ENCODE measurements around the gene ITPR3.

ITPR3 gene

DNA sequence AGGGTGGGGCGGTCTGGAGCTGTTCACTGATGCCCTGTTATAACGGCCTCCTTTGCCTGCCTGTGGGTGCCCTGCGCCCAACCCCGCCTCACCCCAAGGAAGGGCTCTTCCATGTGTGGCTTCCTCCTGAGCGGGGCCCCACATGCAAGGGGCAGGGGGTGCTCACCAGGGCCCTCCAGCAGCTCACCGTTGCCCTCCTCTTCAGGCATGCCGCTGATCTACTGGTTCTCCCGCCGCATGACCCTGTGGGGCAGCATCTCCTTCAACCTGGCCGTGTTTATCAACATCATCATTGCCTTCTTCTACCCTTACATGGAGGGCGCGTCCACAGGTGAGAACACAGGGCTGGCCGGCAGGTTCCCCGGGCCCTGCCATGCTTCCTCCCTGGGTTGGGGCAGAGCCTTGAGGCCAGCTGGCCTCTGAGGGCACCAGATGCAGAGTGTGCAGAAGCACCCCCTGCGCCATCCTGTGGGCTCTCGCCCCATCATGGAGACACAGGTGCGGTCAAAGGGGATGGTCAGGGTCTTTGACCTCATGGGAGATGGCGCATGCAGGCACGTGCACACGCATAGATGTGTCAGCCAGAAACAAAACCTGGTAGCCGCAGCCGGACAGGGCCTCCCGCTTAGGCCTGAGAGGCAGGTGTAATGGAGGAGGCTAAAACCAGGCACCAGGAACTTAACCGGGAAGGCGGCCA lies 67.5 kb downstream of the ITPR3 start:
- FAIRE-seq = no peak

DNA sequence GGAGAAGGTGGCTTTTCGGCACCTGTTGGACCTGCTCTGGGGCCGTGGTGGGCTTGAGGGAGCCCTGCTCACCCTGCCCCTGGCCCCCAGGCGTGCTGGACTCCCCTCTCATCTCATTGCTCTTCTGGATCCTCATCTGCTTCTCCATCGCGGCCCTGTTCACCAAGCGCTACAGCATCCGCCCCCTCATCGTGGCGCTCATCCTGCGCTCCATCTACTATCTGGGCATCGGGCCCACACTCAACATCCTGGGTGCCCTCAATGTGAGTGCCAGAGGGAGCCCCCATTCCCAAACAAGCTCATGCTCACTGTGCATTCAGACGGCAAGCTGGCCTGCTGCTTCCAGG lies 68.0 kb downstream of the ITPR3 start:
- no peak for FAIRE-seq

DNA sequence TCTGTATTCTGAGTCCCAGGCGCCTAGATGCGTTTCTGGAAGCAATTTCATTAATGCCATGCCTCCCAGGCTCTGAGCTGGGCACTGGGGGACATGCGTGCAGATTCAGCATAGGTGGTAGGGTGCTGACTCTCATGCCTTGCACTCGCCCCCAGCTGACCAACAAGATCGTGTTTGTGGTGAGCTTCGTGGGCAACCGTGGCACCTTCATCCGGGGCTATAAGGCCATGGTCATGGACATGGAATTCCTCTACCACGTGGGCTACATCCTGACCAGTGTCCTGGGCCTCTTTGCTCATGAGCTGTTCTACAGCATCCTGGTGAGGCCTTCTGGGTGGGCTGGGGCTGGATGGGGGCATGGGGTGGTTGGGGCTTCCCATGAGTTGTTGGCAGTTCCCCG lies 68.8 kb downstream of the ITPR3 start:
- FAIRE-seq = no peak

DNA sequence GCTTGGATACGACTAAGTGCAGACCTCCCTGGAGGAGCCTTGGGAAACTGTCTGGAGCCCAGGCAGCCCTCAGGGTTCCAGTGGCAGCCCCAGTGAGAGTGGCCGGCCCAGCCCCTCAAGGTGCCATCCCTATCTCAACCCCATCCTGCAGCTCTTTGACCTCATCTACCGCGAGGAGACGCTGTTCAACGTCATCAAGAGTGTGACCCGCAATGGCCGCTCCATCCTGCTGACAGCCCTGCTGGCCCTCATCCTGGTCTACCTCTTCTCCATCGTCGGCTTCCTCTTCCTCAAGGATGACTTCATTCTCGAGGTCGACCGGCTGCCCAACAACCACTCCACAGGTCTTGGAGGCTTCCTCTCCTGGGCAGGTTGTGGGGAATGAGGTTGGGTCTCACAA lies 69.6 kb downstream of the ITPR3 start:
- no peak for FAIRE-seq

DNA sequence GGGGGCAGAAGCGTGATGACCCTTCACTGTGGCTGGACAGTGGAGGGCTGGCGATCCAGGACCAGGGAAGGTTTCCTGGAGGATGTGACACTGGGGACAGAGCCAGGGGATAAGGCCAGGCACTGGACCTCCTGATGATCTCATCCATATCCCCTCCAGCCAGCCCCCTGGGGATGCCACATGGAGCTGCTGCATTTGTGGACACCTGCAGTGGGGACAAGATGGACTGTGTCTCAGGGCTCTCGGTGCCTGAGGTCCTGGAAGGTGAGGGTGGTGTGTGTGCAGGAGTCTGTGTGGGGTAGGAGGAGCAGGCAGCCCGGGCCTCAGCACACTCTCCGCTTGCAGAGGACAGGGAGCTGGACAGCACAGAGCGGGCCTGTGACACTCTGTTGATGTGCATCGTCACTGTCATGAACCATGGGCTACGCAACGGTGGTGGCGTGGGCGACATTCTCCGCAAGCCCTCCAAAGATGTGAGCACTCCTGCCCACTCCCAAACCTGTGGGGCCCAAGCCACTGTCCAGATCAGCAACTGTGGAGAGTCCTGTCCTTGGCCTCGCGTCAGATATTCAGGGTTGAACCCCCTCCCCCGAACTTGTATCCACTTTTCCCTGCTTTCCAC lies 70.4 kb downstream of the ITPR3 start:
- no peak for FAIRE-seq

DNA sequence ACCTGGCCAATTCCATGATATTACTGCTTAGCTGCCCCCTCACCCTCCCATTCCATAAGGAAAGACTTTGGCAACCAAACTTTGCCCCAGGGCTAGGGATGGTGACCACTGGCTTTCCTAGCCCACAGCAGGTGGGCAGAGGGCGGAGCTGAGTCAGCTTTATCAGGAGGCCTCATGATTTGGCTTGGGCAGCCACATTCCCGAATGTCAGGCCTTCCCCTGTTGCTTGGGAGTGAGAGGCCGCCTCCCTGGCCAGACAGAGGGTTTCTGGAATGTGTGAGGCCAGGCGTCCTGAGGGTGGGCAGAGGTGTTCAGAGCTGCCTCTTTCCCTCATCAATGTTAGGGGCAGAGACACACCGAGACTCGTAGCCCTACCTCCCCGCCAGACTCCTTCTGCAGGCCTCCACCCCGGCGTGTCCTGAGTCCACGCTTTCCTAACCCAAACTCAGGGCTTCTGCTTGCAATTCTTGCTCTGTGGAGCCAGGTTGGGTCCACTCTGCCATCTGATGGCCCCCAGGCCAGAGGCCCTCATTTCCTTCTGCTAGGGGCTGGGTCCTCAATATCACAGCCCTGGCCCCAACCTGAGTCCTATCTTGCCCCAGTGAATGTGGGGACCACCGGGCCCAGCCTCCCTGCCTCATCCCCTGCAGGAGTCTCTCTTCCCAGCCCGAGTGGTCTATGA lies 71.1 kb downstream of the ITPR3 start:
- FAIRE-seq = no peak

DNA sequence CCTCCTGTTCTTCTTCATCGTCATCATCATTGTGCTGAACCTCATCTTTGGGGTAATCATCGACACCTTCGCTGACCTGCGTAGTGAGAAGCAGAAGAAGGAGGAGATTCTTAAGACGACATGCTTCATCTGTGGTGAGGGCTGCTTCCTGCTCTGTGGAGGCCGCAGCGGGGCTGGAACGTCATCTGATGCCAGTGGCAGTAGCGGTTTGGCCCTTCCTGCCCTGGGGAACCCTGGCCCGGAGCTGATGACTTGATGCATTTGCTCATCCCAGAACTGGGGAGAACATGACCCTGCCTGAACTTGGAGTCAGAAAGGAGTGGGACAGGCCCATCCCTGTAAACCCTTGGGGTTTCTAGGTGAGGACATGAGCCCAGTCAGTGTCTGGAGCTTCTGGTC lies 71.6 kb downstream of the ITPR3 start:
- no peak for FAIRE-seq

DNA sequence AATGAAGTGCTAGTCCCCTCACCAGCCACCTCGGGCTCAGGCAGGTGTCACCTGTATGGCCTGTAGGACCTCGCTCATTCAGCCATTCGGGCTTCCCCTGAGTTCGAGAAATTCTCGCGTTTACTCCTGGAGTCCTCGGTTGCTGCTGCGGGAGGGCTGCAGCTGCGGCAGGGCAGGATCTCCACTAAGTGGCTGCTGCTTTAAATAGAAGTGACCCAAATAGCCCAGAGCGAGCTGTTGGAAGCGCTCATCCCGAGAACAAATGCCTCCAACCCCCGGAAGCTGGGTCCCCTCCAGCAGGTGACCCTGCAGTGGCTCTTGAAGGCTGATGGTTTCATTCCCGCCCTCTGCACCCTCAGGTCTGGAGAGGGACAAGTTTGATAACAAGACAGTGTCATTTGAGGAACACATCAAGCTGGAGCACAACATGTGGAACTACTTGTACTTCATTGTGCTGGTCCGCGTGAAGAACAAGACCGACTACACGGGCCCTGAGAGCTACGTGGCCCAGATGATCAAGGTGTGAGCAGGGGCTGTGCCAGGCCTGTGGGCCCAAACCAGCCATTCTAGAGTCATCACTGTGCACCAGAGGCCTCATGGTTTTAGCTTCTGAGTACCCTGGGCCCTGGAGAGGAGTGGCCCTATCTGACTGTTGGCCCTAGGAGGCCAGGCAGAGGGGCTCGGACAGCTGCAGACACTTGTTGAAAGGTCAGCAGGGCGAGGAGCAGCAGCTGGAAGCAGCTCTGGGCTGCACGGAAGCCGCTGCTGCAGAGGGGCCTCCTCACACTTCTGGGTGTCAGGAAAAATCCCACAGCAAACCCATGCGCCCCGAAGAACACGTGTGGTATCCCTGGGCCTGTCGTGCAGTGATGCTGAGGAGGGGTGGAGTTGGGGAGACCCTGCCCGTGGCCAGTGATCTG lies 72.3 kb downstream of the ITPR3 start:
- no peak for FAIRE-seq

DNA sequence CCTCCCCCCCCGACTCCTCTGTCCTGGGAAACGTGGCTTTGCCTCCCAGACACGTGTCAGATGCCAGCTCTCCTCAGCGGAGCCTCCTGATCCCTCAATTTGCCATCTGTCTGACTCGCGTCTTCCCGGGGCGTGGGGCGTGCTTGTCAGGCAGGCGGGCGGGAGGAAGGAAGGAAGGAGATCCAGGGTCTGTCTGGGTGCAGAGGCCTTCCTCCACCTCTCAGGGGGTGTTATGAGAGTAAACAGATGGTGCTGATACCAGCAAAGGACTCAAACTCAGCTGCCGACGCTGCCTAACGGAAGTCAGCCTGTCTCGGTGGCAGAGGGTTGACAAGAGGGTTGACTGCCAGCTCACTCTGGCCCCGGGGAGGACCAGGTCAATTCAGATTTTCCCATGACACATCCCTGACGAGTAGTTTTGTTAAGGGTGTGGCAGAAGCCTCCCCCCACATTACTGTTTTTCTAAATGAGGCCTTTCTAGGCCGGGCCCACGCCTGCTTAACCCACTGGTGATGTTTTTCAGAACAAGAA lies 73.3 kb downstream of the ITPR3 start:
- FAIRE-seq = no peak

DNA sequence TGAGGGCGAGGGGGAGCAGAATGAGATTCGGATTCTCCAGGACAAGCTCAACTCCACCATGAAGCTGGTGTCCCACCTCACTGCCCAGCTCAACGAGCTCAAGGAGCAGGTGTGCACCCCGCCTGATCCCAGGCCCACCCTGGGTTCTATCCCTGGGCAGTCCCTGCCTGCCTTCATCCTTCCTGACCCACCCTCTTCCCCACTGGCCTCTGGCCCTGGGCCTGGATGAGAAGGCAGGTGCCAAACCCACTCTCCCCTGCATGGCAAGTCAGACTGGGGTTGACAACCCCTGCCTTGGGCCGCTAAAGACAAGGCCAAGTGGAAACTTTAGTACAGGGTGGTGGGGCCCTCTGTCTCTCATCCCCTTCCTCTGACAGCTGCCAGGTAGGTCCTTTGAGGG lies 73.9 kb downstream of the ITPR3 start:
- no peak for FAIRE-seq

DNA sequence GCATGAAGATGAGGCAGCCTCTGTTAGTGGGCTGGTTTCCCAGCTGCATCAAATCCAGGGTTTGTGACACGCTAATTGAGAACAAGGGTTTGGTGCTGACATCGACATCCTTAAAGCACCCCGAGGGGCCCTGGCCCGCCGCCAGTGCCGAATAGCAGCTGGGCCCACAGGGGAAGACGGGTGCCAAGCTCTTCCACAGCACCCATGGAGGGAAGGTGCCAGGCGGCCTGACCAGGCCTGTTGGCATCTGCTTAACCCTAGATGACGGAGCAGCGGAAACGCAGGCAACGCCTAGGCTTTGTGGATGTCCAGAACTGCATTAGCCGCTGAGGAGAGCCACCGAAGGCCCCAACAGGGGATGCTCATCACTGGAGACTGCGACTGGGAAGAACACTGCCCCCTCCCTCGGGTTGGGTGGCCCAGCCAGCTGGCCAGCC lies 74.3 kb downstream of the ITPR3 start:
- no peak for FAIRE-seq

DNA sequence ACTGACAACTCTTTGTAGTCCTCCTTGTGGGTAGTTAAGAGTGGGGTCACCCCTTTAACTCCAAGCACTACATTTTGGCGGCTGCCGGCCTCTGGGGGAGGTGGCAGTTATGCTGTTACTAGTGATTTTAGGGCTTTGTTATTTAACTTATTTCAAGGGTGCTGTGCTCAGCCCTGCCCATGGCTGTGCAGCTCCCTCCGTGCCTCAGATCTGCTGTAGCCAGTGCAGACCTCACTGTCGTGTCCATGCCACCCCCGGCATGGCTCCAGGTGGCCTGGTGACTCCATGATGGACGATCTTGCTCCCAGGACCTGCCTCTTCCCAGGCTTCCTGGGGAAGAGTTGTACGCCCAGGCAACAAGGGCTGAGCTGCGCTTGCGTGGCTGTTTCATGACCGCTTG lies 75.0 kb downstream of the ITPR3 start:
- FAIRE-seq = no peak

DNA sequence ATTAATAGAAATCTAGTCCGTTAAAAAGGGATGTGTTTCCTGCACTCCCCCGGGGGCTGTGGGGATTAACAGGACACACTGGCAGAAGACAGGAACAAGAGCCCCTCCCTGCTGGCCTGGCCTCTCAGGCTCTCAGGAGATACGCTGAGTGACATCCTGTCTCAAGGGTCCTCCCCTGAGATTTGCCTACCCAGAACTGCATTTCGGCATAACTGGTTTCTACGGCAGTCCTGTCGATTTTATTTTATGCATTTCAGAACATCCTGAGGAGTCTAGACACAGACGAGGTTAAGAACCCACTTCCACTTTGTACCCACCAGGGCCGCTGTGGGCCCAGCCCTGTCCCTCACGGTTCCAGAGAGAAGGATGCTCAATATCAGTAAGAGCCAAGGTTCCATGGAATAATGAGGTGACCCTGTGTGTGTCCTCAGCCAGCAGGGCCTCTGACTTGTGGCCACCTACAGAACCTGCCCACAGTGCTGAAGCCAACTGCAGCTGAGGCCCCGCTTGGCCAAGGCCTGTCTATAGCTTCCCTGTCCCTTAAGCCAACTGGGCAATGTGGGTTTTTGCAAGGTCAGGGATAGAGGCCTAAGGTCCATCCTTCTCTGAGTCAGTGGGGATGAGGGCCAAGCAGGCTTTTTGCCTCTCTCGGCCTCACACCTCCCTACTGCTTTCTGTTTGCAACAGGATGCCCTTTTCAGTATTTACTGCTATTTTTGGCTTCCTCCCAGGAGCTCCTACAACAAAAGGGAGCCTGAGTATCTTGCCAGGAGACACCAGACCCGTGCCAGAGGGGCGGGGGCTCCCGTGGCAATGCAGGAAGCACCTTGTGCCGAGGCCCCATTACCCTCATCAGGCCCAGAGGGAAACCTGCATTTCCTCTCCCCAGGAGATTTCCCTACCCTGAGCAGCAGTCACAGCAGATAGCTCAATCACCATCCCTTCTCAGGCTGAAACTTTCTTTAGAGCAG lies 75.7 kb downstream of the ITPR3 start:
- no peak for FAIRE-seq

DNA sequence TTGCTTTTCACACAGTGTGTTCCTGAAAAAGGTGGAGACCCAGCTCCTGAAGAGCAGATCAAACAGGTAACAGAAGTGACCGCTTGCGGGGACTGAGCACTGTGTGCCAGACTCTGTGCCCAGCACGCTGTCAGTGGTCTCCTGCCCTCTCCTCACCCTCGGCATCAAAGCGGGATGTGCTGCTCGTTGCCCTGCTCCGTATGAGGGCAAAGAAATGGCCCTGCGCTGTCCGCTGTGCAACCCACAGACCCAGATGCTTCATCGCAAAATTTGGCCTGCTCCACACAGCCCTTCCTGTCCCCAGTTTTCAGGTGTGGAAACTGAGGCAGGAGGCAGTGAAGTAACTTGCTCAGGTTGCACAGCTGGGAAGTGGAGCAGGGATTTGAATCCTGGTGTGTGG lies 76.7 kb downstream of the ITPR3 start:
- no peak for FAIRE-seq

DNA sequence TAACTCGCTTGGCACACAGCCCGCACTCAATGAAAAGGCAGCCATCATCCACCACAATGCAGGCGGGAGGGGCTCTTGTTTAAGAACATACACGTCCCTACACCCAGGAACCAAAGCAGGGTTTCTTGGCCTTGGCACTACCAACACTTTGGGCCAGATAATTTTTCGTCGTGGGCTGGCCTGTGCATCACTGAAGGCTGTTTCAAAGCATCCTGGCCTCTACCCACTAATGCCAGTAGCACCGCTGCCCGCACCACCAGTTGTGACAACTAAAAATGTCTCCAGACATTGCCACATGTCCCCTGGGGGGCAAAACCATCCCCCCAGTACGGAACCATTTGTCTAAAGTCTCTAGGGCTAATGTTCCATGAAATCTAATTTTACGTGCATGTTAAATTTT lies 77.4 kb downstream of the ITPR3 start:
- FAIRE-seq = no peak

DNA sequence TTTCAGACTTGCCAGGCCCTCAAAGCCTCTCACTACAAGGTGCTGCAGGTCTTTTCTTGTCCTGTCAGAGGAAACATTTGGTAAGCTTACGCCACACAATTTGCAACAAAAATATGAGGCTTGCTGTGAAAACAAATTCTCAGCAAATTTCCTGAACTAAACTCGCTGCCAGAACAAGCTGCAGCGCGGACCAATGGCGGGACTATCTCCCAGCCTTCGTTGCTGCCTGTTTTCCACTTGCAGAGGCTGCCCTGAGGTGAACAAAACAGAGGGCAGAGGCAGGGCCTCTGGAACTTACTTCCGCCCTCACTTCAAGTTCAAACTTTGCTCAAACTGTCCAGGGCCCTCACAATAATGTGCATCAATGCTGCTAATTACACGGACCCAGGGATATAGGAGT lies 78.0 kb downstream of the ITPR3 start:
- no peak for FAIRE-seq

DNA sequence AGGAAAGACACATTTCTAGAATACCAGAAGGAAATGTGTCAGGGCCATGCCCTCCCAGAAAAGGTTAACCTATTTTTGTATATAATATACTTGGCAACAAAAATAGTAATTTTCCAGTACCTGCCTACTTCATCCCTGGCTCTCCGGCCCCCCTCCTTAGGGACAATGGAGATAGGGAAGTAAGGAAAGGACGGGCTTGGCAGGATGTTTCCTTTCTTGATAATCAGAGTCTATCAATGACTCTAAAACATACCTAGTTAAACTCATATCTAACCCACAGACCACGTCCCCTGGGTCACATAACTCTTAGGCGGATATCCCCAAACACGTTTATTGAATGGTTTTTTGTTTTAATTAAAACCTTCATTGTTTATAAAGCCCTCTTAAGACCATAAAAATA lies 78.6 kb downstream of the ITPR3 start:
- no peak for FAIRE-seq

DNA sequence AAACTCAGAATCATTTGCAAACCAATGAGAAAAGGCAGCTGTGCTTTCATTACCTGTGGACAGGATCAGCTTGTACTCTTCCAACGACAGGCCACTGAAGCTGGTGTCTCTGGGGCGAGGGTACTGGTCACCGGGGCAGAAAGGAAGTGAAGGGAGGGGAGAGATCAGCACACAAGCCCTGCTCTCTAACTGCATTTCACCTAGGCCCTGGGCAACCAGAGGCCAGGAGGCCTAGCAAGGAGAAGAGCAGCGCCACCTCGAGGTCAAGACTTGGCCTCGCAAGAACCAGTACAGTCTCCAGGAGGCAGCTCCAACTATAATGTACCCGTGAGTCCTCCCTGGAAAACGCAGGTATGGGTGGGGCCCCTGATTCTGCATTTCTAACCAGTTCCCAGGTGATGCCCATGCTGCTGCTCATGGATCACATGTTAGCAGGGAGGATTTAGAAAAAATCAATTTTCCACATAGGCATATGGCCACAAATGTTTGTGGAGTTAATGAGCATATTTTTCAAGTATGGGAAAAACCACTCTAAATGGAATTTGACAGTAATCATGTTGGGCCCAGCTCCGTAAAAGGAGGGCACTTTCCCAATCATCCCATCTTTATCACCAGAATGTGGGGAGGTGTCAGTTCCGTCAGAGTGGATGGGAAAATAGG lies 79.4 kb downstream of the ITPR3 start:
- no peak for FAIRE-seq

DNA sequence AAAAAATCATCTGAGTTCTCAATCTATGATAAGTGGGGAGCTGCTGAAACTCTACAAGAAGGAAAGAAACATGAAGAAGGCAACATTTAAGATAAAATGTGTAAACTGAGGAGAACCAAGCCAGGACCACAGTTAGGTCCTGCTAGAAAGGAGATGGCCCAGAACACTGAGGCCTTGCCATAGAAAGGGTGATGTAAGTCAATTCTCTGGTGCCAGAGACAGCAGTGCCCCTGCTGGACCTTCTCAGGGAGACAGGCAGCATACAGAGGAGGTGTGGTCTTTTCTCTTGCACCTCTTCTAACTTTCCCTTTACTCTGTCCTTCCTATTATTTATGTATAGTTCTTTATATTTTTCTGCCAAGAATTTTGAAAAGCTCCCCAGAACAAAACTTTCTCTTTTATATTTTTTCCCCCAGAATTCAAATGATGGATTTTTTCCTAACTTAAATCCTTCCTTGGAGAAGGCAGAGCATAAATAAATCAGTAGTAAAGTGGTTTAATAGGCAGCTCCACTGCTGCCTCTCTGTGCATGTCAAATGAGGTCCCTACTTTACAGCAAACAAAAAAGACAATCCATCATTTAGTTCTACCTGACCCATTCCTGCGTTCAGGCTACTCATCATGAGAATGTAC lies 81.3 kb downstream of the ITPR3 start:
- no peak for FAIRE-seq

DNA sequence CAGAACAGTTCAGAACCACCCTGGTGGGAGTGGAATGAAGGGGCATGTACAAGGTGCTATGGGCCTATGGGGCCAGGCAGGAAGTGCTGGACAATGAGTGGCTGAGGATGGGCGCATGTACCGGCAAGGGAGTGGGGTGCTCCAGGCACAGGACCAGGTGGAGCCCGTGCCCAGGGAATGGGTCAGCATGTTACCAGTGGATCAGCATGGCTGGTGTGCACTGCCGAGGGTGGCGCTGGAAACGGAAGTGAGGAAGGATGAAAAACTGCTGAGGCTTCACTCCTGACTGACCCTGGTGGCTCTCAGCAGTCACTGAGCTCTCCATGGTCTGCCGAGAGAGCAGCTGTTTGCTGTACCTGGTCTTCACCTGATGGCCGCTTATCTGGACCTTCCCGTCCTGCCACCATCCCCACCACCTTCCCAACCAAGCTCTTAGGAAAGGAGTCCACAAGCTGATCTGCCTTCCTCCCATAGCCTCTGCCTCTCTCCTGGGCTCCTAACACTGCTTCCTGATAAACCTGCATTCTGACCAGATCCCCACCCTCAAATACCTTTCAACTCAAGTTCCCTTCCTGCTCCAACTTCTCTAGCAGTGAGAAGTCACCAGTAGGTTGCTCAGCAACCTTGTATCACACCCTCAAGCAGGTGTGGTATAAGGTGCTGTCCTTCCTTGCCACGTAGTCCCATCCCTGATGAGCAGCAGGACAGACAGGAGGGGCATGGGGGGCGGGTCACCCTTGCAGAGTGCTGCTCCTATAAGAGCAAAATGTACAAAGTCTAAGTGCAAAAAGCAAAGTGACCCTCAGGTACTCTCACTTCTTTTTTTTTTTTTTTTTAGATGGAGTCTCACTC lies 83.3 kb downstream of the ITPR3 start:
- FAIRE-seq = no peak
